ENCODE results near the gene UBE4A. TPM values are rescaled to one million over a fixed set of nuclear protein-coding genes. Genes with fewer than 3 reads are reported as not detected.

Gene UBE4A
- total and polyA plus RNA-seq, 2 of the 4 experiments (the other 2 are of a cell fraction): 15.2 to 69.7 TPM

DNA sequence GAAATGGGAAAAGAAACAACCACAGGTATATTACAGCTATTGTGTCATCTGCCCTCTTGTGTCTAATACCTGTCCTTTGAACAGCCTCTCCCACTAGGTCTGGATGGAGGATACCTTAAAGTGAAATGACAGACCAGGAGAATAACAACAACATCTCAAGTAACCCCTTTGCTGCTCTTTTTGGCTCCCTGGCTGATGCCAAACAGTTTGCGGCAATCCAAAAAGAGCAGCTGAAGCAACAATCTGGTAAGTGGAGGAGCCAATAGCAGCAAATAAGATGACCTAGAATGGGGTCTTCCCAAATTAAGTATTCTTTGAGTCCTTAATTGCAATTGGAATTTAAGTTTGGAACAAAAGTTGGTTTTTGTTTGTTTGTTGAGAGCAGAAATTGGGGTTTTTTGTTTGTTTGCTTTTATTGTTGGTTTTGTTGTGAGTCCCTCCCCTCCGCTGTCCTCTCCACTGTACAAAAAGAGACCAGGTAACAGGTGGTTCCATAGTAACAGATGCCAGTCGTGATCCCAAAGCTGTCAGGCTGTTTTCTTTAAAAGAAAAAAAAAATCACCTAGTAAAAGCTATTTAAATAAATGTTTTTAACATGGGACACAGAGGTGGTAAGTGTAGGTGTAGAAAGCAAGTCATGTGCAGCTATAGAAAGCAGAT is 5.7 kb downstream of the UBE4A start:
- Histone ChIP-seq H4K20me1 (ENCODE audit: insufficient read depth, low read length) (peaks cover 3% of the 10 kb centered on the region; the same call in 1 of the 2 replicates), H3K4me3 (ENCODE audit: insufficient read depth, low read depth, low read length) (no peak overlapping the region), H3K79me1 (ENCODE audit: low read depth in 1 of 2, low read length in 2 of 2) (peaks cover 24 to 32% of the 10 kb centered on the region in 2 experiments), H3K14ac (replicated peaks; ENCODE audit: low read depth, low read length) (no peak overlapping the region), H3K36me3 (ENCODE audit: control insufficient read depth, insufficient read depth, low read length) (peaks cover 19% of the 10 kb centered on the region), H3K4ac (ENCODE audit: low read depth, low read length) (no peak overlapping the region), H3K9ac (ENCODE audit: low read depth, low read length) (no peak overlapping the region), H2BK120ac (ENCODE audit: low read depth, low read length) (no peak overlapping the region), H3K27me3 (ENCODE audit: control insufficient read depth, insufficient read depth, low read length) (no peaks in the 10 kb centered on the region), H3K4me1 (ENCODE audit: control insufficient read depth, insufficient read depth, low read length) (peaks cover 2% of the 10 kb centered on the region; the same call in 1 of the 2 replicates), H3K9me3 (ENCODE audit: control insufficient read depth, insufficient read depth, low read length) (no peaks in the 10 kb centered on the region), H4K8ac (ENCODE audit: low read depth in 2 of 2, low read length in 2 of 2) (no peak overlapping the region), H2BK5ac (ENCODE audit: low read depth, low read length, poor library complexity, severe bottlenecking) (no peak overlapping the region), H3K9me1 (ENCODE audit: insufficient read depth, low read length) (peaks cover 2% of the 10 kb centered on the region; the same call in 1 of the 2 replicates), H3K56ac (ENCODE audit: extremely low read depth, insufficient read depth, low read length) (no peak overlapping the region), H2AK5ac (ENCODE audit: low read depth, low read length) (no peak overlapping the region), H2BK15ac (ENCODE audit: low read depth, low read length) (no peak overlapping the region), H3K27ac (ENCODE audit: insufficient read depth, low read length) (no peak overlapping the region), H2AK9ac (replicated peaks; ENCODE audit: low read depth, low read length, poor library complexity) (no peak overlapping the region), H2BK20ac (ENCODE audit: low read depth, low read length) (no peak overlapping the region), H2AFZ (replicated peaks; ENCODE audit: low read length, poor library complexity) (no peak overlapping the region), H4K5ac (ENCODE audit: low read depth, low read length) (no peak overlapping the region), H3K23ac (ENCODE audit: low read depth, low read length) (no peak overlapping the region), H4K91ac (ENCODE audit: insufficient read depth, low read depth, low read length) (no peak overlapping the region), H3K18ac (ENCODE audit: low read depth, low read length) (no peak overlapping the region), H3K4me2 (ENCODE audit: low read depth, low read length) (no peak overlapping the region)
- in situ Hi-C loops (cut with MboI; ENCODE audit: low sequenced_read_pairs) (loop anchor here (25.0 kb wide), 1 partner anchor 1003 kb away; no protein-coding TSS in a partner anchor), dilution Hi-C loops (cut with HindIII; ENCODE audit: low sequenced_read_pairs, unreplicated experiment) (no loop called here), intact Hi-C loops (cut with micrococcal nuclease) (no loop called here)
- ATAC-seq (ENCODE audit: low read depth): no peak
- no peak for DNase-seq
- no TSS peak for BruUV-seq (replicated peaks)
- POLR2A ChIA-PET (ENCODE audit: unreplicated experiment): no interaction called here
- WGBS, 2 experiments (ENCODE audit: extremely low coverage in 2 of 2, insufficient read length in 1 of 2): no CpG with 5 or more reads among the region's 3 CpGs
- CTCF ChIA-PET: interaction anchor here (1.2 to 1.9 kb wide), 2 partner anchors 17 to 166 kb away, joined by 3 to 4 read pairs; no protein-coding TSS in a partner anchor
- no peak for TF ChIP-seq POLR2A (IDR thresholded peaks at IDR 0.05; ENCODE audit: low read depth, low read length)
- TF ChIP-seq CHD1 (IDR thresholded peaks at IDR 0.05; ENCODE audit: low read depth, low read length): no peak
- TF ChIP-seq FOS (IDR thresholded peaks at IDR 0.05; ENCODE audit: low read depth, low read length): no peak
- TF ChIP-seq, protein P1, sequence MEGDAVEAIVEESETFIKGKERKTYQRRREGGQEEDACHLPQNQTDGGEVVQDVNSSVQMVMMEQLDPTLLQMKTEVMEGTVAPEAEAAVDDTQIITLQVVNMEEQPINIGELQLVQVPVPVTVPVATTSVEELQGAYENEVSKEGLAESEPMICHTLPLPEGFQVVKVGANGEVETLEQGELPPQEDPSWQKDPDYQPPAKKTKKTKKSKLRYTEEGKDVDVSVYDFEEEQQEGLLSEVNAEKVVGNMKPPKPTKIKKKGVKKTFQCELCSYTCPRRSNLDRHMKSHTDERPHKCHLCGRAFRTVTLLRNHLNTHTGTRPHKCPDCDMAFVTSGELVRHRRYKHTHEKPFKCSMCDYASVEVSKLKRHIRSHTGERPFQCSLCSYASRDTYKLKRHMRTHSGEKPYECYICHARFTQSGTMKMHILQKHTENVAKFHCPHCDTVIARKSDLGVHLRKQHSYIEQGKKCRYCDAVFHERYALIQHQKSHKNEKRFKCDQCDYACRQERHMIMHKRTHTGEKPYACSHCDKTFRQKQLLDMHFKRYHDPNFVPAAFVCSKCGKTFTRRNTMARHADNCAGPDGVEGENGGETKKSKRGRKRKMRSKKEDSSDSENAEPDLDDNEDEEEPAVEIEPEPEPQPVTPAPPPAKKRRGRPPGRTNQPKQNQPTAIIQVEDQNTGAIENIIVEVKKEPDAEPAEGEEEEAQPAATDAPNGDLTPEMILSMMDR (conservative IDR thresholded peaks at IDR 0.05; ENCODE audit: low read depth, low read length): no peak
- TF ChIP-seq NFE2L2 (IDR thresholded peaks at IDR 0.05; ENCODE audit: low read depth, low read length): no peak
- TF ChIP-seq, protein P2, sequence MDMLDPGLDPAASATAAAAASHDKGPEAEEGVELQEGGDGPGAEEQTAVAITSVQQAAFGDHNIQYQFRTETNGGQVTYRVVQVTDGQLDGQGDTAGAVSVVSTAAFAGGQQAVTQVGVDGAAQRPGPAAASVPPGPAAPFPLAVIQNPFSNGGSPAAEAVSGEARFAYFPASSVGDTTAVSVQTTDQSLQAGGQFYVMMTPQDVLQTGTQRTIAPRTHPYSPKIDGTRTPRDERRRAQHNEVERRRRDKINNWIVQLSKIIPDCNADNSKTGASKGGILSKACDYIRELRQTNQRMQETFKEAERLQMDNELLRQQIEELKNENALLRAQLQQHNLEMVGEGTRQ (IDR thresholded peaks at IDR 0.05; ENCODE audit: low read depth, low read length): no peak
- no peak for TF ChIP-seq BHLHE40 (IDR thresholded peaks at IDR 0.05; ENCODE audit: low read depth, low read length)
- TF ChIP-seq RAD21 (IDR thresholded peaks at IDR 0.05; ENCODE audit: low read length): no peak
- TF ChIP-seq RFX5 (IDR thresholded peaks at IDR 0.05; ENCODE audit: low read depth, low read length): no peak
- no peak for TF ChIP-seq MXI1 (IDR thresholded peaks at IDR 0.05; ENCODE audit: borderline replicate concordance, low read depth, low read length)
